ENCODE results near the gene LYPD6.
"Not testable (repeated sequence)": the region's sequence is repeated elsewhere in the genome, so short reads cannot be mapped to it uniquely, and the experiment has no call there.

Gene LYPD6

DNA sequence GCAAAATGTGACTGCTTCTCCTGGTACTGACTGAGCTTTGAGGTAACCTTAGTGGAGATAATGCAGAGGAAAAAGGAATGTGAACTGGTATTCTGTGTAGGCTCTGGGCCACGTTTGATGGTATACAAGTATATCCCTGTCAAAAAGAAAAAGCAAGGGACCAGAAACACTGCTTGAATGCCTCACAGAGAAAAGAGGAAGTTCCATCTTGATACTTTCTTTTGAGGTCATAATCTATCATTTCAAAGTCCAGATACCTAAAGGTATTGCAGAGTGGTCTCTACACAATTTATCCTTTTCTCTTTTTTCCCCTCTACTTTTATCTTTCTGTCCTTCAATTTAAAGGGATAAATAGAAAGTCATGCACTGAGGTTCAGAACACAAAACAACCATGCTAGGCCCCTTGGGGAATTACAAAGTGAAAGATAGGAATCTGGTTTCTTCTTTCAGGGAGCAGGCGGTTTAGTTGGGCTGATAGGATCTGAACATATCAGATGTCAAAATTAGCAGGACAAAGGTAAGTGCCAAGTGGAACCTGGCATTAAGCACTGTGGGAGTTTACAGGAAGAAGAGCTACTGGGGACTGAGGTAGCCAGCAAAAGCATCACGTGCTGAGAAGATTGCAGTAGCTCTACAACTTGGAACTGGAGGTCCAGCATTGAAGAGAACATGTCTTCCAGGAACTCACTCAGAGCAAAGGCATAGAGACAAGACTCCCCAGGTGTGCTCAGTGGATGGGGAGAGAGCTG lies 121.2 kb downstream of the LYPD6 start:
- no peak for DNase-seq (ENCODE audit: low spot score)

DNA sequence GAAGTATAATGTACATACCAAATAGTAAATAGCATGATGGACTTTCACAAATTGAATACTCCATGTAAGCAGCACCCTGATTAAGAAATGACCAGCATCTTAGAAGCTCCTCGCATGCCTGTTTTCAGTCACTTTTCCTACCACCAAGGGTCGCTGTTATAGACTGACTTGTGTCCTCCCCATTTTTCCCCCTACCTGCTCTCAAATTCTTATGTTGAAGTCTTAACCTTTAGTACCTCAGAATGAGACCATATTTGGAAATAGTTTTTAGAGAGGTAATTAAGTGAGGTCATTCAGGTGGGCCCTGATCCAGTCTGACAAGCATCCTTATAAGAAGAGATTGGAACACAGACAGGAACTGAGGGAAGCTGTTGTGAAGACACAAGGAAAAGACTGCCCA lies 125.9 kb downstream of the LYPD6 start:
- no peak for DNase-seq (ENCODE audit: low spot score)

DNA sequence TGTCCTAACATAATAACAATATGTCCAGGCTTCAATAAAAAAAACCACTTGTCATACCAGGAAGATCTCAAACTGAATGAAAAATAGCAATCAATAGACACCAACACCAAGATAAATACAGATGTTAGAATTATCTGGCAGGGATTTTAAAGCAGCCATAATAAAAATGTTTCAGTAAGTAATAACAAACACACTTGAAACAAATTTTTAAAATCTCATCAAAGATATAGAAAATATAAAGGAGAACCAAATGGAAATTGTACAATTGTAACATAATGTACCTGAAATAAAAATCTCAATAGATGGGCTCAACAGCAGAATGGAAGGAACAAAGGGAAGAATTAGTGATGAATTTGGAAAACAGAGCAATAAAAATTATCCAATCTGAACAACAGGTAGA lies 128.1 kb downstream of the LYPD6 start:
- no peak for DNase-seq (ENCODE audit: low spot score)

DNA sequence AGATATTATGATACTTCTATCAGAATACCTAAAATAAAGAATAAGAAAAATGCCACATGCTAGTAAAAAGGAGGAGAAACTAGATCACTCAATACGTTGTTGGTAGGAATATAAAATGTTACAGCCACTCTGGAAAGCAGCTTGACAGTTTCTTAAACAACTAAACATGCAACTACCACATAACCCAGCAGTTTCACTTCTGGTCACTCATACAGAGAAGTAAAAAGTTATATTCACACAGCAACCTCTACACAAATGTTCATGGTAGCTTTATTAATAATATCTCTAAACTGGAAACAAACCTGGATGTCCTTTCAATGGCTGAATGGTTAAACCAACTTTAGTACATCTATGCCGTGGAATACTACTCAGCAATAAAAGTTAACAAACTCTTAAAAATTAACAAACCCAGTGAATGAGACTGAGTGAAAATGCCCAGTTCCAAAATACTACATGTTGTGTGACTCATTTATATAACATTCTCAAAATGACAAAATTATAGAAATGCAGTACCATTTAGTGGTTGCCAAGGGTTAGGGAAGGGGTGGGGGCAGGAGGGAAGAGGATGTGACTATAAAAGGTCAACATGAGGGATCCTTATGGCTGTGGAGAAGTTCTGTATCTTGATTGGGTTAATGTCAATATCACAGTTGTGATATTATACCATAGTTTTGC lies 133.1 kb downstream of the LYPD6 start:
- no peak for DNase-seq (ENCODE audit: low spot score)

DNA sequence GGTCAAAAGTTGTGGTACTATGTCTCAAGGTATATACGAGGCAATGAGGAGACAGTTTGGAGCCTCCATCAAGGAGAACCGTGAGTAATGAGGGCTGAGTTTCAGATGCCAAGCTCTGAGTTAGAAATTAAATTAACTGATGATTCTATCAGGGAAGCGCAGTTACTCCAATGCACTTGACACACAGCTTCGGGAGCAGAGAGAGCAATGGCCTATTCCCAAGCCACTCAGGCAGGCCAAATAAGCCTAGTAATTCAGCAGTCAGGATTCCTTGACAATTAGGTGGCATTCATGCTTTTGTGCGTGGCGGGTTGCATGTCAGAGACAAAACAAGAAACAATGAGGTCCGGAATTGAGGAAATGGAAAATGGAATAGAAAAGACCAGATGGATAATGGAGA lies 134.0 kb downstream of the LYPD6 start:
- DNase-seq (ENCODE audit: low spot score), result no peak

DNA sequence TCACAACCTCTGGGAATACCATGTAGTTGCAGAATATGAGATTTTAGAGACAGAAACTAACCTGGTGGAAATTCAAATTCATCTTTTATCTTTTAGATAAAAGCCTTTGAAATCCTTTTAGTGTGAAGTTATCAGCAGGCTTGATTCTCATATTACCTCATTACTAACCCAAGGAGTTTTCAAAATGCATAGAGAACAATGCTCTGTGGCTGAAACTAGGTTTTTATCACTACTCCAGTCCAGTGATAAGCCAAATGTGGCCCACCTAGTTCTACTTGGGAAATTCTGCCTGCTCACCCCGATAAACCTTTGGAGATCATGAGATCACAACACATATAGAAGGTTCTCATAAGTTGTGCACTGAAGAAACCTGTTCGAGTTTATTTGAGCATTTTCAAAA lies 135.5 kb downstream of the LYPD6 start:
- DNase-seq (ENCODE audit: low spot score), result no peak

DNA sequence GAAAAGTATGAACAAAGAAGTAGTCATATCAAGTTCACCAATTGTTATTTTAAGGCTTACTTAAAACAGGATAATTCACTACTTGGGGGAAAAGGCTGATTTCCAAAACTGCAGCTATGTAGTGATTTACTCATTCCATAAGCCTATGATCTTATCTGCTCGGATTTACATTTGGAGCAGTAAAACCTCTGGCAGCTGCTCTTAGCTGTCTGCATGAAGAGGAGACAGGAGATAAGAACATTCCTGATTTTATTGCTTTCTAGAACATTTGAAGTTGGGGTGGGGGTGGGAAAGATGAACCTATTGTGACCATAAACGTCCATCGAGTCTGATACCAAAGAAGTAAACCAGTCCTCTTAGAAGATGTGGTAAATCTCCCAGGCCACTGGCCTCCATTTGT lies 136.2 kb downstream of the LYPD6 start:
- DNase-seq (ENCODE audit: low spot score), result no peak

DNA sequence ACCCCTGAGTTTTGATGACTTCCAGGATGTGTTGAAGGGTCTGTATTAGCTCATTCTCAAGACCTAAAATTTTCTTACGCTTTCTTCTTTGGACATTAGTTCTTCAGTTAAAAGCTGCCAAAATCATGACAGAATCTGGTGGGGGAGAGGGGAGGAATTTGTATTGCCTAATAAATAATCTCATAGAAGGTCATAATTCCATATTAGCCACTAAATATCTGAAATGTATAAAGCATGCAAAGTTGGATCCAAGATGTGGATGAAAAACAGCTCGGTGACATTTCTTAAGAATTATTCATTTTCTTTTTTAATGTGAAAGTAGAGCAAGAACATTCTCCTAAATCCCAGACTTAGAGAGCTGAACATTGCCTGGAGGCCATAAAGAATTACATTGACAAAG lies 137.0 kb downstream of the LYPD6 start:
- DNase-seq (ENCODE audit: low spot score), result no peak

DNA sequence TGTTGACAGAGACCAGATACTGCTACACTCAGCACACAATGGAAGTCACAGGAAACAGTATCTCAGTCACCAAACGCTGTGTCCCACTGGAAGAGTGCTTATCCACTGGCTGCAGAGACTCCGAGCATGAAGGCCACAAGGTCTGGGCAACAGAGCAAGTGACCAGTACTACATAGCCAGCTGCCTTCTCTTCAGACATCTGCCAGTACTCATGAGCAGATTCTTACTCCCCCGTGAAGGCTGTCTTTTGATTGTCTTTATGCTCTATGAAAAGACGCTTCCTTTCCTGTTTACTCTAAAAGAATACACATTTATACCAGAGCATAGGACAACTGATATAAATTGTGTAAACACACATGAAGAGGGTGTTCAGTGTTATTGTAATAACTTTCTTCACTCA lies 138.2 kb downstream of the LYPD6 start:
- DNase-seq (ENCODE audit: low spot score), result no peak

DNA sequence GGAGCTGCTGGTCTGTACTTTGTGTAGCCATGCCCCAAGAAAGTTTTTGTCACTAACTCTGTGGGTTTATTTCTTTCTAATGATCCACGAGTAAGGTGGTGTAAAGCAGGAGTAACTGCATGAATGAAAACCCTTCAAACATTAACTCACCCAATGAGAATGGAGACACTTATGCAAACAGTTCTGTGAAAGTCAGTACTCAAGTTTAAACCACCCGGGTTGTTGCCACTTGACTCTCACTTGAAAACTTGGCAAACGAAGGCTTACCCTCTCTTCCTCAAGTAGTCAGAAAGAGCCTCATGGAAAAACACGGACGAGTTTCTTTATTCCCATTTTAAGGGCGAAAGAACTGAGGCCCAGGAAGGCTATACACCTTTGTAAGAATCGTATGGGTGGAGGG lies 139.7 kb downstream of the LYPD6 start:
- DNase-seq (ENCODE audit: low spot score), result no peak

DNA sequence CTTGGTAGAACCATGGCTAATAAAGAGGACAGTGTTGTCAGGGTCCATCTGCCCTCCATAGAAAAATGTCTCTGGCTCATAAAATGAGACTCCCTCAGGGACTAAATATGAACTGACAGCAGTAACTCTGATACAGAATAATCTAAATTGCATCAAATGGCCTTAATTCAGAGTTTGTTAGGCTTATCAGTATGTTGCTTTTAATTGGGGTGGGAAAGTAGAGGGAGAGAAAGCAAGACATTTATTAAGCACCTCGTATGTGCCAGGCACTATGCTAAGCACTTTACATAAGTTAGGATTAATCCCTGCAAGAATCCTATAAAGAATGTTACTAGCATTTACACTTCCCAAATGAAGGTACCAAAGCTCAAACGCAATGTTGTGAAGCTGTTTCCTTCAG lies 142.0 kb downstream of the LYPD6 start:
- DNase-seq (ENCODE audit: low spot score), result no peak

DNA sequence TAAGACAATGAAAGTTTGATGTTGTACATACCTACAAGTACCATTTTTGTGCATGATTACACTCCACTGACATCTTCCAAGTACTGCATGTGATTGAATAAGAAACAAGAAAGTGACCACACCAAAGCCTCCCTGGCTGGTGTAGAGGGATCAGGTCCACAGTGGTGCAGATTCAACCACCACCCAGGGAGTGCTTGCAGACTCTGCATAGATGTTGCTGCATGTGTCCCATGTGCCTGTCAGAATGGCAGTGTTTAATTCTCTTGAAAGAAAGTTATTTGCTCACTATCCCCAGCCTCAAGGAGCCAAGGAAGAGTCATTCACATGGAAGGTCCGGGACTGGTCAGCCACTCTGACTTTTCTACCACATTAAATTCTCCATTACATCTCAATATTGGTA lies 142.7 kb downstream of the LYPD6 start:
- no peak for DNase-seq (ENCODE audit: low spot score)

DNA sequence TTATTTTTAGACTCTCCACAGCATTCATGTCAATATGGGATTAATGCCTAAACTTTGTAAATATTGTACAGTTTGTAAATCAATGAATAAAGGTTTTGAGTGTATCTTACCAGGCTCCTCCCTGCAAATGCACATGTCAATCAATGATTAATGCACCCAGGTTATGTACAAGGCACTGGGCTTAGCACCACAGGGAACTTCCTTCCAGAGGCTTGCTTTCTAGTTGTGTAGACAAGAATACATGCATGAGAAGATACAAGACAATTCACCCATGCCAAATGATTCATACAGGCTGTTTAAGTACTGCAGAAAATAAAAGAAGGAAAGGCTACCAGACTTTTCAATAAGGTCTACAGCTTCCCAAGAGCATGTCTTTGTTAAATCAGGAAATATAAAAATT lies 143.1 kb downstream of the LYPD6 start:
- DNase-seq (ENCODE audit: low spot score), result no peak

DNA sequence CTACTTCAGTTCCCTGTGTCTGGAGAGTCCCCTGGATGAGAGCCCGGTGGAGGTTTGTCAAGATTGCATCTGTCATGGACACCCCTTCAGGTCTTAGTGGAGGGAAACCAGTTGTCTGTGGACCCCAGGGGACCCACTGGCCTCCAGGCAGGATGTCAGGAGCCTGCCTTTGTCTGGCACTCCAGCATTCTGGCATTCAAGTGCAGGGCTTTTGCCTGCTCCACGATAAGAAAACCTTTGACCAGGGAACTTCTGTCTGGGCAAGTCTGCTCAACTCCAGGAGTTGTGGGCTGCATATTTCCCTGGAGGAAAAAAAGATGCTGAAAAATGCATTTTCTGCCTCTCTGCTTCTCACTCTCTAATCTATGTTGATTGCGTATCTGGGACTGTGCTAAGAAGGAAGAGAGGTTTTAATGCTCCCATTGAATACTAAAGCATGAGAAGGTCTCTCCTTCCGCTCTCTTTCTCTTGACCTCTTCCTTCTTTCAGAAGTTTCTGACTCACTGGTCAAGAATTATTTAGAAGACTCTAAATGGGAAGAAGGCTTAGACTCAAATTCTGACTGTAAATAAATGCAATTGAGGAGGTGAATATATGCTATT lies 152.7 kb downstream of the LYPD6 start:
- DNase-seq (ENCODE audit: low spot score), result no peak

DNA sequence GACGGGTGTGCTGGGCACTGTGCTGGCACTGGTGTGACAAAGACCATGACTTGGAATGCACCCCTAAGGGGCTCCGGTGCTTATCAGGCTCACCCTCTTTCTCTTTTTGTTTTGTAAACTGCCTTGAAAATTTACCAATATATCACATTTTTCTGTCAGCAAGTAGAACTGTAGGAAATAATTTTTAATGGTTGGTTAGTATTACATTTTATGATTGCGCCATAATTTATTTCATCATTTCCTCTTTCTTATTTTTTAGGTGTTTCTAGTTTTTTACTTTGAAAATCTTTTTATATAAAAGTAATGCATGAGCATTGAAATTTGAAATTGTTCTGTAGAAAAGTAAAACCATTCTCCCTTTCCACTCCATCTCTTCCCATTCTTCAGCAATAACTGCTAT lies 156.3 kb downstream of the LYPD6 start:
- no peak for DNase-seq (ENCODE audit: low spot score)

DNA sequence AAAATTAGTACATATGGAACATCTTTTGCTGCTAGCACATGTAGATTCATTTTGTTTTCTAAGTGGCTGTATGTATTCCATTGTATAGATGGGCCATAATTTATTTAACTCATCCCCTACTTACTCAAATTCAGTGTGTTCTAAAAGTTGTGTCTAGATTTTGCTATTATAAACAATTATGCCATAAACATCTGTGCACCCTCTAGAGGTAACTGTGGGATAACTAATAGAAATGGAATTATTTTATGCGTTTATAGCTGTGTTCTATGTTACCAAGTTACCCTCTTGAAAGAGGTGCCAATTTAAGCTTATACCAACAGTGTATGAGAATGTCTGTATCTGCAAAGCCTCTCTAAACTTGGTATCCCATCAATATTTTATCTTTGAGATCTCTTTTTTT lies 156.8 kb downstream of the LYPD6 start:
- no peak for DNase-seq (ENCODE audit: low spot score)

DNA sequence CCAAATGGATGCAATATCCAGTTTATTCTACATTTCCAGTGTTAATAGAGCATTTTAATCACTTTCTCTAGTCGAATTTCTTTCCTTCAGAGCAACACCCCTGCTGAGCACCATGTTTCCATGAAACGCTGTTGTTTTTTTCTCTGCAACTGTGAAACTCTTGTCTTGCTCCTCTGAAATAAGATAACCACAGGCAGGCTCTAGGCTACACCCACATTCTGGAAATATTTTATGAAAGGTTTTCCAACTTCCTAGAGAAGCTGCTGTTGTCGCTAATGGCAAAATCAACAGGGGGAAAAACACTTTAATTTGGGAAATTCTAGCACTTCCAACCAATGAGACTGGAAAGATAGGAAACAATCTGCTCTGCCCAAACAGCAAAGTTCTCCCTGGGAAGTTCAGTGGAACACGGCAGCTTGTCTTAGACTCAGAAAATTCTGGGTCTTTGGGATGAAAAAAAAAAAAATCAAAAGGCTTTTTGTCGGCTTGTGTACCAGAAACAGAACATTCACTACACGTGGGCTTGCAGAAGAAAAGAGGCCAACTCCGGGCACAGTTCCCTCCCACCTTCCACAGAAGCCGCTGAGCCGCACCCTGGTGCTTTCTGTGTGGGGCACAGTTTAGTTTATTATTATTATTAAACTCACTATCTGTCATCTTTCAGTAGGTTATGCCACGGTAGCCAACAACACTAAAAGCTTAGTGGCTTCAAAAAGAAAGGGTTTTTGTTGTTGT lies 158.5 kb downstream of the LYPD6 start:
- no peak for DNase-seq (ENCODE audit: low spot score)

DNA sequence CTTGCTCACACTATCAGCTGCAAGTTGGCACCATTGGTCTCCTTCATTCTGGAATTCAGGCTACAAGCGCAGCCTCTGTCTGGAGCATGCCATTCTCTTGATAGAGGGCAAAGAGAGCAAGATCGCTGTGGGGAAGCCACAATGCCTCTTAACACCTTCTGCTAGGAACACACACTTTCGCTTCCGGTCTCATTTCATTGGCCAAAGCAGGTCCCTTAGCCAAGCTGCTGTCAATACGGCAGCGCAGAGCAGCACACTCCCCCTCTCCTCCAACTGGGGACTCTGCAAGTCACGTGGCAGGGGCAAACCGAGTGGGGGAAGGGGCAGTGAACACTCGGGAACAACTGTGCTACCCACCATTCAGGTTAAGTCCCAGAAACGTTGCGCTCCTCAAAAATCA lies 159.1 kb downstream of the LYPD6 start:
- DNase-seq (ENCODE audit: low spot score), result no peak

DNA sequence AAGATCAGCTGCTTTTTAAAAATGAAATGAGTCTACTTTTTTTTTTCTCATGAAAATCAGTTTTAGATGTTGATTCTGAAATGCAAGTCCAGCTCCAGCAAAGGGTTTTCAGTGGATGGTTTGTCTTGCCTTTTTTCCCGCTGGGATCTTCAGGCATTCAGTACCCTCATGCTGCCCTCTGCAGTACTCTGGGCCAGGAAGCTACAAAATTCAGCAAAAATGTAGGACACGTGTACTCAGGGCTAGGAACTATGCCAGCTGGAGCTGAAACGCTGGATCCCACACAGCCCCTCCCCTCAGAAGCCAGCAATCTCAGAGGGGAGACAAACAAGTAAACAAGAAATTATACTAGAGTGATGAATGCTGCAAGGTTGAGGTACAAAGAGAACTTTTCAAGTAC lies 159.9 kb downstream of the LYPD6 start:
- DNase-seq (ENCODE audit: low spot score), result no peak

DNA sequence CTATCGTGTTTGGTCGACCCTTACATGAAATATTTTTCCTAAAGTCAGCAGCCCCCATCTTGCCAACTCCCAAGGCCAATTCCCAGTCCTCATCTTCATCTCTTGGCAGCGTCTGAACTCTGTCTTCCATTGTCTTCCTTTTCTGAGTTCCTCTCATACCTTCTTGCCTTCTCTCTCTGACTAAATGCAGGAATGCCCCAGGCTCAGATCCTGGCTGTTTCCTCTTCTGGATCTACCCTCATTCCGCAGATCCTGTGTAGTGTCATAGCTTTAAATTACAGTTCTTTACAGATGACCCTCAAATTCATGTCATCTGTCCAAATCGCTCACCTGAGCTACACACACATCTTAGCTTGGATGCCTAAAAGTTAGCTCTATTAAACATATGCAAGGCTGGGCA lies 162.5 kb downstream of the LYPD6 start:
- no peak for DNase-seq (ENCODE audit: low spot score)

DNA sequence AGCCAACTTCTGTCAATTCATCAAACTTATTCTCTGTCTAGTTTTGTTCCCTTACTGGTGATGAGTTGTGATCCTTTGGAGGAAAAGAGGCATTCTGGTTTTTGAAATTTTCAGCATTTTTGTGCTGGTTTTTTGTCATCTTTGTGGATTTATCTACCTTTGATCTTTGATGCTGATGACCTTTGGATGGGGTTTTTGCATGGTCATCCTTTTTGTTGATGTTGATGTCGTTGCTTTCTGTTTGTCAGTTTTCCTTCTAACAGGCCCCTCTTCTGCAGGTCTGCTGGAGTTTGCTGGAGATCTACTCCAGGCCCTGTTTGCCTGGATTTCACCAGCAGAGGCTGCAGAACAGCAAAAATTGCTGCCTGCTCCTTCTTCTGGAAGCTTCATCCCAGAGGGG lies 168.8 kb downstream of the LYPD6 start:
- not testable (repeated sequence) for DNase-seq (ENCODE audit: low spot score)

DNA sequence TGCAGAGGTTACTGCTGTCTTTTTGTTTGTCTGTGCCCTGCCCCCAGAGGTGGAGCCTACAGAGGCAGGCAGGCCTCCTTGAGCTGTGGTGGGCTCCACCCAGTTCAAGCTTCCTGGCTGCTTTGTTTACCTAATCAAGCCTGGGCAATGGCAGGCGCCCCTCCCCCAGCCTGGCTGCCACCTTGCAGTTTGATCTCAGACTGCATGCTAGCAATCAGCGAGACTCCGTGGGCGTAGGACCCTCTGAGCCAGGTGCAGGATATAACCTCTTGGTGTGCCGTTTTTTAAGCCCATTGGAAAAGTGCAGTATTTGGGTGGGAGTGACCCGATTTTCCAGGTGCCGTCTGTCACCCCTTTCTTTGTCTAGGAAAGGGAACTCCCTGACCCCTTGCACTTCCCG lies 176.4 kb downstream of the LYPD6 start:
- DNase-seq (ENCODE audit: low spot score), result not testable (repeated sequence)

DNA sequence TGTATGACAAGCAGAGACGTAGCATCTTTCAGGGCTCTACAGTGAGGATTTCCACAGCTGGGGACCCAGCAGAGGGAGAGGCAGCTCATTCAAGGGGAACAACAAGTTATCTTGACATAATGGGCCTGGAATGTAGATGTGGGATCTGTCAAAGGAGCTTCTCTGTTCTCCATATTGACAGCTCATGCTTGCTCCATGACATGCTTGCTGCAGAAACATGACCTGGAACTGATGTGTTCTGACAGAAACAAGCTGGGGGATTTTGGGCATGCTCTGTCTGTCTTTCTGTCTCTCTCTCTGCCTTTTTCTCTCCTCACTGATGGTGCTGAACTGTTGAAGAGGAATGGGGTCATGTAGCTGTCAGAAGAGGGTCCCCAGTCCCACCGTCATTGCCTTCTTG lies 177.6 kb downstream of the LYPD6 start:
- no peak for DNase-seq (ENCODE audit: low spot score)

Measured in CD4-positive, alpha-beta T cell treated with Interleukin-6 at 100 ng/mL for 8 hours (primary cell).